Measurements from ENCODE around the gene PFDN1.

- no peak for TF ChIP-seq EZH2 (IDR thresholded peaks at IDR 0.05)
- TF ChIP-seq POLR2AphosphoS5 (IDR thresholded peaks at IDR 0.05; ENCODE audit: borderline replicate concordance, low read depth, low read length): no peak
- no peak for TF ChIP-seq FOXP2 (optimal IDR thresholded peaks at IDR 0.05; ENCODE audit: control extremely low read depth, extremely low read length, insufficient read depth)
Measured at GRCh38 chr5:140238756-140239155, 64.1 kb downstream of the PFDN1 start.
